ENCODE results near the gene BPIFB3. TPM values are rescaled to one million over a fixed set of nuclear protein-coding genes. Genes with fewer than 3 reads are reported as not detected.

The BPIFB3 gene
- total and polyA plus RNA-seq, 2 experiments from 2014 or later, result not detected

- no peak for TF ChIP-seq CTCF (IDR thresholded peaks at IDR 0.05; ENCODE audit: poor library complexity)
- no peak for TF ChIP-seq EZH2phosphoT487 (IDR thresholded peaks at IDR 0.05; ENCODE audit: low read depth, severe bottlenecking, unreplicated experiment)
- TF ChIP-seq EZH2 (IDR thresholded peaks at IDR 0.05; ENCODE audit: borderline replicate concordance), result no peak
- Histone ChIP-seq H3K27ac (no peak overlapping the region), H3K9me3 (ENCODE audit: low read depth) (no peaks in the 10 kb centered on the region), H3K36me3 (replicated peaks; ENCODE audit: insufficient read depth, low read depth) (no peaks in the 10 kb centered on the region), H3K4me2 (no peak overlapping the region), H4K20me1 (ENCODE audit: insufficient read depth, poor library complexity, severe bottlenecking) (no peaks in the 10 kb centered on the region), H3K4me1 (ENCODE audit: insufficient read depth) (no peaks in the 10 kb centered on the region), H3K27me3 (peaks cover 4% of the 10 kb centered on the region), H3K4me3 (no peak overlapping the region), H3K9me2 (replicated peaks; ENCODE audit: insufficient read depth) (no peaks in the 10 kb centered on the region), H2AFZ (no peak overlapping the region), H3K79me2 (no peaks in the 10 kb centered on the region)
- 69% methylated on average over 6 of the region's 6 CpGs for WGBS (ENCODE audit: low lambda C conversion rate, missing lambda C conversion rate)
- peak; percentile 32 for DNase-seq (ENCODE audit: low spot score)
Measured at GRCh38 chr20:33082546-33082945, 28.8 kb downstream of the BPIFB3 start.

- Histone ChIP-seq H4K20me1 (ENCODE audit: insufficient read depth, poor library complexity, severe bottlenecking) (no peaks in the 10 kb centered on the region), H3K4me2 (no peak overlapping the region), H3K9me3 (ENCODE audit: low read depth) (no peaks in the 10 kb centered on the region), H3K36me3 (replicated peaks; ENCODE audit: insufficient read depth, low read depth) (no peaks in the 10 kb centered on the region), H3K79me2 (no peaks in the 10 kb centered on the region), H3K9me2 (replicated peaks; ENCODE audit: insufficient read depth) (no peaks in the 10 kb centered on the region), H3K4me1 (ENCODE audit: insufficient read depth) (no peaks in the 10 kb centered on the region), H3K27me3 (peaks cover 3% of the 10 kb centered on the region), H3K27ac (no peak overlapping the region), H3K4me3 (no peak overlapping the region), H2AFZ (no peak overlapping the region)
- no peak for TF ChIP-seq EZH2phosphoT487 (IDR thresholded peaks at IDR 0.05; ENCODE audit: low read depth, severe bottlenecking, unreplicated experiment)
- TF ChIP-seq CTCF (IDR thresholded peaks at IDR 0.05; ENCODE audit: poor library complexity), result no peak
- no peak for TF ChIP-seq EZH2 (IDR thresholded peaks at IDR 0.05; ENCODE audit: borderline replicate concordance)
- DNase-seq (ENCODE audit: low spot score), result no peak
- WGBS (ENCODE audit: low lambda C conversion rate, missing lambda C conversion rate), result 94% methylated on average over 19 of the region's 20 CpGs
Measured at GRCh38 chr20:33083544-33084340, 30.0 kb downstream of the BPIFB3 start.

- H3K4me2 ChIP-seq, result no peak overlapping the region
- H3K9me3 ChIP-seq (ENCODE audit: low read depth), result no peaks in the 10 kb centered on the region
- H2AFZ ChIP-seq, result no peak overlapping the region
- WGBS (ENCODE audit: low lambda C conversion rate, missing lambda C conversion rate), result 95% methylated on average over 15 of the region's 15 CpGs
- no peaks in the 10 kb centered on the region for H3K9me2 ChIP-seq (replicated peaks; ENCODE audit: insufficient read depth)
- H3K4me1 ChIP-seq (ENCODE audit: insufficient read depth), result no peaks in the 10 kb centered on the region
- no peaks in the 10 kb centered on the region for H3K36me3 ChIP-seq (replicated peaks; ENCODE audit: insufficient read depth, low read depth)
- H3K27me3 ChIP-seq, result peaks cover 3% of the 10 kb centered on the region
- H3K79me2 ChIP-seq, result no peaks in the 10 kb centered on the region
- no peak overlapping the region for H3K4me3 ChIP-seq
- TF ChIP-seq EZH2phosphoT487 (IDR thresholded peaks at IDR 0.05; ENCODE audit: low read depth, severe bottlenecking, unreplicated experiment), result no peak
- TF ChIP-seq EZH2 (IDR thresholded peaks at IDR 0.05; ENCODE audit: borderline replicate concordance), result no peak
- TF ChIP-seq CTCF (IDR thresholded peaks at IDR 0.05; ENCODE audit: poor library complexity), result no peak
- H4K20me1 ChIP-seq (ENCODE audit: insufficient read depth, poor library complexity, severe bottlenecking), result no peaks in the 10 kb centered on the region
- no peak overlapping the region for H3K27ac ChIP-seq
- no peak for DNase-seq (ENCODE audit: low spot score)
Measured at GRCh38 chr20:33084722-33085121, 31.0 kb downstream of the BPIFB3 start.
